K562 (cell line): ENCODE measurements around the gene FBXL13. TPM values are rescaled to one million over a fixed set of nuclear protein-coding genes. Genes with fewer than 3 reads are reported as not detected.

Experiments
- CBFB ChIP-seq: sonication (generic); formaldehyde crosslinking; IDR thresholded peaks from 2 replicates; pipeline ENCODE4 v1.4.0; 2020; ENCODE audit warnings: mild to moderate bottlenecking, missing genetic modification reagents
- FOXM1 ChIP-seq, 2 experiments: fragments of 450-650 bp in 1 of 2; sonication (generic) in 1 of 2; formaldehyde crosslinking in 1 of 2; IDR thresholded peaks; 2 replicates each; pipeline versions ENCODE4 v1.6.1 to v1.9.0; 2017 to 2022; ENCODE audit warnings: low read depth in 2 of 2, mild to moderate bottlenecking in 2 of 2, missing genetic modification reagents in 1 of 2, moderate library complexity in 1 of 2
- HDAC1 ChIP-seq, 2 experiments: fragments of 450-650 bp; IDR thresholded peaks; 2 replicates each; pipeline ENCODE4 v1.6.1; 2016 to 2017; ENCODE audit warnings: inconsistent platforms in 1 of 2, mild to moderate bottlenecking in 1 of 2, moderate library complexity in 1 of 2
- HDAC2 ChIP-seq: fragments of 450-650 bp; IDR thresholded peaks from 2 replicates; pipeline ENCODE4 v1.6.1; 2016; ENCODE audit warnings: mild to moderate bottlenecking
- HDAC8 ChIP-seq: fragments of 450-650 bp; IDR thresholded peaks from 2 replicates; pipeline ENCODE4 v1.6.1; 2016; ENCODE audit warnings: mild to moderate bottlenecking, missing genetic modification characterization, moderate library complexity, missing compliant biosample characterization
- HIVEP1 ChIP-seq: fragments of 250-450 bp; sonication (Bioruptor Pico); IDR thresholded peaks from 2 replicates; pipeline ENCODE4 v1.4.0; 2020; ENCODE audit warnings: mild to moderate bottlenecking
- HNRNPUL1 ChIP-seq: fragments of 200-400 bp; formaldehyde crosslinking; IDR thresholded peaks from 2 replicates; pipeline ENCODE4 v1.6.1; 2017; ENCODE audit warnings: low read length
- JUN ChIP-seq, 2 experiments: sonication (generic) in 1 of 2; formaldehyde crosslinking in 1 of 2; IDR thresholded peaks; 2 replicates each; pipeline versions ENCODE4 v1.6.1 to v1.8.0; 2012 to 2022; ENCODE audit warnings: borderline replicate concordance in 2 of 2, mild to moderate bottlenecking in 2 of 2, improper control_type of control experiment in 1 of 2, low read depth in 1 of 2, low read length in 1 of 2, missing genetic modification reagents in 1 of 2
- KLF16 ChIP-seq: IDR thresholded peaks from 2 replicates; pipeline ENCODE4 v1.6.1; 2016; ENCODE audit warnings: antibody characterized with exemption
- MAX ChIP-seq: sonication (generic); formaldehyde crosslinking; IDR thresholded peaks from 2 replicates; pipeline ENCODE4 v1.9.0; 2022; ENCODE audit warnings: mild to moderate bottlenecking, missing genetic modification reagents
- MCM3 ChIP-seq: fragments of 450-650 bp; IDR thresholded peaks from 2 replicates; pipeline ENCODE4 v1.6.1; 2016
- NKRF ChIP-seq: fragments of 450-650 bp; IDR thresholded peaks from 2 replicates; pipeline ENCODE4 v1.6.1; 2016; ENCODE audit warnings: borderline replicate concordance
- NR2C2 ChIP-seq, 2 experiments: fragments of 200-800 bp in 1 of 2; sonication (Bioruptor generic) in 1 of 2; sonication (generic) in 1 of 2; formaldehyde crosslinking in 1 of 2; IDR thresholded peaks; 2 replicates each; pipeline versions ENCODE4 v1.6.1 to v1.8.0; 2016 to 2022; ENCODE audit warnings: mild to moderate bottlenecking in 1 of 2, missing compliant biosample characterization in 1 of 2, missing genetic modification characterization in 1 of 2, missing genetic modification reagents in 1 of 2
- RBFOX2 ChIP-seq: fragments of 200-400 bp; formaldehyde crosslinking; IDR thresholded peaks from 2 replicates; pipeline ENCODE4 v1.6.1; 2017; ENCODE audit warnings: low read depth, mild to moderate bottlenecking, low read length, moderate library complexity
- RHOXF2B ChIP-seq: fragments of 250-450 bp; sonication (Bioruptor Pico); conservative IDR thresholded peaks from 2 replicates; pipeline ENCODE4 v1.5.1; 2021
- SAP30 ChIP-seq: fragments of 200-600 bp; sonication (generic); IDR thresholded peaks from 2 replicates; pipeline ENCODE4 v1.6.1; 2012; ENCODE audit warnings: borderline replicate concordance, low read depth, mild to moderate bottlenecking, moderate library complexity, low read length, control low read depth, inconsistent platforms; ENCODE audit not compliant: insufficient read depth, poor library complexity, severe bottlenecking
- SMARCB1 ChIP-seq: IDR thresholded peaks from 2 replicates; pipeline ENCODE4 v1.6.1; 2011; ENCODE audit warnings: improper control_type of control experiment, low read depth; ENCODE audit not compliant: insufficient read length
- SMARCE1 ChIP-seq: fragments of 450-650 bp; IDR thresholded peaks from 2 replicates; pipeline ENCODE4 v1.7.1; 2016; ENCODE audit warnings: mild to moderate bottlenecking
- THRAP3 ChIP-seq: fragments of 450-650 bp; IDR thresholded peaks from 2 replicates; pipeline ENCODE4 v1.6.1; 2016; ENCODE audit warnings: mild to moderate bottlenecking, inconsistent platforms, borderline replicate concordance
- YY1 ChIP-seq, 3 experiments: IDR thresholded peaks; 2 replicates each; pipeline ENCODE4 v1.6.1; 2011; ENCODE audit warnings: low read length in 2 of 3, mild to moderate bottlenecking in 2 of 3, moderate library complexity in 2 of 3, borderline replicate concordance in 1 of 3, control low read depth in 1 of 3, low read depth in 1 of 3; ENCODE audit not compliant: insufficient read depth in 3 of 3, insufficient replicate concordance in 2 of 3, control insufficient read depth in 1 of 3, insufficient read length in 1 of 3; ENCODE audit errors: extremely low read depth in 1 of 3
- ZNF395 ChIP-seq: fragments of 200-800 bp; sonication (Bioruptor generic); IDR thresholded peaks from 2 replicates; pipeline ENCODE4 v1.6.1; 2017; ENCODE audit warnings: missing genetic modification characterization, missing compliant biosample characterization
- ZNF408 ChIP-seq: fragments of 250-450 bp; sonication (Bioruptor Pico); IDR thresholded peaks from 2 replicates; pipeline ENCODE4 v1.4.0; 2020; ENCODE audit warnings: low read depth, mild to moderate bottlenecking, moderate library complexity
- ZNF57 ChIP-seq: fragments of 450-650 bp; formaldehyde crosslinking; IDR thresholded peaks from 2 replicates; pipeline ENCODE4 v1.4.0; 2020; ENCODE audit warnings: mild to moderate bottlenecking, moderate library complexity
- ZNF778 ChIP-seq: fragments of 450-650 bp; formaldehyde crosslinking; IDR thresholded peaks from 2 replicates; pipeline ENCODE4 v1.4.0; 2020; ENCODE audit warnings: mild to moderate bottlenecking, moderate library complexity
- polyA plus RNA-seq, 8 experiments: library from polyadenylated mRNA; depleted of rRNA in 4 of 8; stranded (reverse) in 5 of 8; unstranded in 3 of 8; fragments of >200 nt; fragmentation: Nextera tagmentation in 2 of 8; fragmentation: Illumina TruSeq in 1 of 8; extraction: Ambion mirVana in 2 of 8; extraction: Trizol in 1 of 8; gene quantifications; 2 replicates each; pipeline versions ENCODE4 v1.2.1 to v1.2.3, GENCODE V29; 2011 to 2014; ENCODE audit warnings: inconsistent platforms in 1 of 8, missing spikeins in 1 of 8
- total RNA-seq, 7 experiments: library from RNA; depleted of rRNA in 6 of 7; stranded (reverse); fragments of >200 nt in 6 of 7; fragmentation: Illumina TruSeq in 2 of 7; extraction: Trizol in 2 of 7; gene quantifications; 2 replicates each; pipeline versions ENCODE4 v1.2.1 to v1.2.3, GENCODE V29; 2011 to 2021; ENCODE audit warnings: low replicate concordance in 1 of 7

FBXL13 gene
- total and polyA plus RNA-seq, 9 of the 15 experiments (the other 6 are each of a cell fraction or from before 2014, with no cell fraction given), result 16.3 to 55.0 (median 25.4) TPM

- TF ChIP-seq SAP30 (peak; percentile 69), ZNF778 (CRISPR knock-in tag) (no peak), HDAC2 (0 out of 2 replicates have a peak, but pooled peaks have one; percentile 21), MAX (CRISPR knock-in tag) (no peak), ZNF57 (CRISPR knock-in tag) (no peak), FOXM1 (IDR thresholded peaks at IDR 0.05; ENCODE audit: low read depth) (no peak), FOXM1 (CRISPR knock-in tag; IDR thresholded peaks at IDR 0.05; ENCODE audit: low read depth) (no peak), MCM3 (no peak), SMARCE1 (peak; percentile 38; the same call in 1 of the 2 replicates), CBFB (no peak), THRAP3 (no peak), NR2C2 (CRISPR knock-in tag; IDR thresholded peaks at IDR 0.05) (no peak), NR2C2 (tag; IDR thresholded peaks at IDR 0.05) (peak; percentile 82), HNRNPUL1 (no peak), ZNF408 (CRISPR knock-in tag) (no peak), SMARCB1 (no peak), JUN (IDR thresholded peaks at IDR 0.05; ENCODE audit: borderline replicate concordance, low read depth, low read length) (no peak), JUN (CRISPR knock-in tag; IDR thresholded peaks at IDR 0.05; ENCODE audit: borderline replicate concordance) (no peak), KLF16 (no peak), HIVEP1 (CRISPR knock-in tag) (no peak), HDAC1 (IDR thresholded peaks at IDR 0.05) (peak in 1 of 2 experiments; percentile 24; a peak in 1 of 4 replicates), RBFOX2 (peak; percentile 76), NKRF (0 out of 2 replicates have a peak, but pooled peaks have one; percentile 23), RHOXF2B (CRISPR knock-in tag) (no peak), ZNF395 (CRISPR knock-in tag) (peak; percentile 62; the same call in 1 of the 2 replicates), YY1 (IDR thresholded peaks at IDR 0.05; ENCODE audit: borderline replicate concordance in 1 of 3, control insufficient read depth in 1 of 3, extremely low read depth in 1 of 3, insufficient read depth in 3 of 3, insufficient read length in 1 of 3, insufficient replicate concordance in 2 of 3, low read depth in 1 of 3, low read length in 2 of 3) (peak in 1 of 3 experiments; percentile 6), HDAC8 (tag) (no peak)
These were observed 832 bp upstream of the FBXL13 start (continued) for GRCh38 chr7:103075337-103075918.
